IMR-90 (cell line): ENCODE data around the gene RNASE7.

Source experiments
- BHLHE40 ChIP-seq: fragments of 150-350 bp; IDR thresholded peaks from 2 replicates; pipeline ENCODE4 v1.6.1; 2016; ENCODE audit warnings: mild to moderate bottlenecking, low read depth, low read length
- CTCF ChIP-seq: conservative IDR thresholded peaks from 2 replicates; pipeline ENCODE4 v1.5.1; 2012; ENCODE audit warnings: mild to moderate bottlenecking, low read depth, low read length, improper control_type of control experiment
- POLR2A ChIP-seq: IDR thresholded peaks from 2 replicates; pipeline ENCODE4 v1.6.1; 2012; ENCODE audit warnings: mild to moderate bottlenecking, low read depth, low read length
- SMC3 ChIP-seq: fragments of 150-350 bp; IDR thresholded peaks from 2 replicates; pipeline ENCODE4 v1.6.1; 2016; ENCODE audit warnings: low read depth, mild to moderate bottlenecking, antibody characterized with exemption, low read length, moderate library complexity

DNA sequence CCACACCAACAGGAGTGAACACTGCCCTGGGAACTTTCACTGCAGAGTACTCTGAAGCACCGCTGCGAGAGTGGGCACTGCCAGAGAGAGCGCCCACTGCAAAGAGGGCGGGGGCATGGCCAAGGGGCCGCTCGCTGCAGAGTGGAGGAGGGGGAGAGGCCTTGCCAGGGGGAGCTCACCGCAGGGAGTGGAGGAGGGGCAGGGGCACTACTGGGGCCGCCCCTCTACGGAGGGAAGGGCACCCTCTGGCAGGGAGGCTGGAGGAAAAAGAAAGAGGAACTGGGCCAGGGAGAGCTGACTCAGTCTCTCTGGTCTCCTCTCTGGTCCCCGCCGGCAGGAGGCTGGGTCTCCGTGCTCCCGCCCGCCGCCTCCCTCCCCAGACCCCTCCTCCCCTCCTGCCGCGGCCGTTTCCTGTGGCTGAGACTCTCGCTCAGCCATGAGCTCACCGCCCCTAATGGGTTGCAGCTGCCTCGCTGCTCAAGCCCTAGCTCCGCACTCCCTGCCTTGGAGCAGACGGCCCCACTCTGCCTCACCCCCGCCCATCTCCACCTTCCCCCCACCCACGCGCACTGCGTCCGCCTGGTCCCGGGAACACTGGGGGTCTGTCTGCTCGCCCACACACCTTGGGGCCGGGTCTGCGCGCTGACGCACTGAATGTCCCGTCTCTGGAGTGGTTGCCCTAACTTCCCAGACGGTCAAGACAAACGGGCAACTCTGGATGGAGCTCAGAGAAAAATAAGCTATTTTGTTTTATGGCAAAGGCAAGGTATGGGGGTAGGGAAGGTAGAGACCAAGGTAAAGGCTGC, 29.3 kb downstream of the RNASE7 start:
- TF ChIP-seq BHLHE40 (no peak), CTCF (no peak), POLR2A (peak; percentile 69; the same call in 1 of the 2 replicates), SMC3 (no peak)
